Transverse colon (tissue), 4 donors: ENCODE measurements around the gene PPM1H. TPM values are rescaled to one million over a fixed set of nuclear protein-coding genes. Genes with fewer than 3 reads are reported as not detected.

Source experiments
- DNase-seq: peaks from one replicate; pipeline ENCODE4 v3.0.0-alpha.2; 2019
- H3K27ac ChIP-seq, 4 donors: fragments of 200-600 bp; sonication (generic); 2 replicates each; pipeline ENCODE4 v1.5.1; 2016 to 2018; ENCODE audit warnings: inconsistent platforms in 4 of 4
- H3K27me3 ChIP-seq: fragments of 200-600 bp; sonication (generic); 2 replicates; pipeline ENCODE4 v1.5.1; 2017; ENCODE audit warnings: inconsistent platforms
- H3K36me3 ChIP-seq, 4 donors: fragments of 200-600 bp; sonication (generic); 2 replicates each; pipeline ENCODE4 v1.5.1; 2017 to 2019; ENCODE audit warnings: inconsistent platforms in 4 of 4
- H3K4me1 ChIP-seq, 4 donors: fragments of 200-600 bp; sonication (generic); 2 replicates each; pipeline ENCODE4 v1.5.1; 2017 to 2020; ENCODE audit warnings: inconsistent platforms in 4 of 4
- H3K4me3 ChIP-seq, 4 donors: fragments of 200-600 bp; sonication (generic); 1 replicate in 1 of 4; 2 replicates in 3 of 4; pipeline versions ENCODE4 v1.5.1 to v1.6.1; 2017 to 2019; ENCODE audit warnings: inconsistent platforms in 4 of 4
- H3K9me3 ChIP-seq, 2 donors: fragments of 200-600 bp; sonication (generic); 2 replicates each; pipeline ENCODE4 v1.5.1; 2017 to 2019; ENCODE audit warnings: inconsistent platforms in 2 of 2
- CTCF ChIP-seq, 5 experiments: fragments of 200-600 bp in 3 of 5; fragments of 450-650 bp in 2 of 5; sonication (generic) in 3 of 5; IDR thresholded peaks; 1 replicate in 2 of 5; 2 replicates in 3 of 5; pipeline ENCODE4 v1.5.1; 2016 to 2017; ENCODE audit warnings: antibody characterized with exemption in 5 of 5, inconsistent platforms in 3 of 5, mild to moderate bottlenecking in 2 of 5, moderate library complexity in 1 of 5
- EP300 ChIP-seq: sonication (generic); formaldehyde crosslinking; IDR thresholded peaks from one replicate; pipeline ENCODE4 v1.6.1; 2017; ENCODE audit warnings: antibody characterized with exemption, low read depth
- POLR2A ChIP-seq: fragments of 450-650 bp; IDR thresholded peaks from one replicate; pipeline ENCODE4 v1.6.1; 2016; ENCODE audit warnings: antibody characterized with exemption, mild to moderate bottlenecking, moderate library complexity
- POLR2AphosphoS5 ChIP-seq, 3 donors: sonication (generic); formaldehyde crosslinking; IDR thresholded peaks; one replicate each; pipeline ENCODE4 v1.6.1; 2016; ENCODE audit warnings: antibody characterized with exemption in 3 of 3
- WGBS, 2 donors: methylation state at CpG; one replicate each; pipeline ENCODE4 v1.1.5; 2018; ENCODE audit warnings: low coverage in 1 of 2; 5-methylcytosine and 5-hydroxymethylcytosine counted together
- in situ Hi-C, 4 donors: fragments of 200-750 bp; cut with MboI; loops; one replicate each; pipeline versions ENCODE4 v1.15.0 to v1.15.1; 2017; ENCODE audit warnings: low sequenced_read_pairs in 3 of 4, low pct_ligation_motif_present in 1 of 4, low pct_unique_long_range_greater_than_20kb in 1 of 4
- intact Hi-C: fragments of 100-400 bp; cut with DNase I; formaldehyde crosslinking; loops from one replicate; pipeline ENCODE4 v1.15.1; 2023; ENCODE audit warnings: low total_unique reads
- total RNA-seq, 4 donors: library from RNA; depleted of rRNA; stranded (reverse); fragments of >200 nt; gene quantifications; one replicate each; pipeline ENCODE4 v1.1.0, GENCODE V29; 2016

PPM1H gene
- total RNA-seq, 4 donors from 2014 or later = 0.37 to 3.2 (median 2.8) TPM

- Histone ChIP-seq H3K4me1 (peaks cover 0 to 18% (median 13%) of the 10 kb centered on the region in 4 donors), H3K4me3 (peak overlapping the region; percentile 43 to 59 (median 48)), H3K27me3 (peaks cover 17% of the 10 kb centered on the region), H3K36me3 (no peaks in the 10 kb centered on the region), H3K27ac (peak overlapping the region; percentile 44 to 73 (median 58)), H3K9me3 (no peaks in the 10 kb centered on the region)
- intact Hi-C loops = no loop called here
- TF ChIP-seq CTCF (IDR thresholded peaks at IDR 0.05) = no peak
- TF ChIP-seq EP300 = no peak
- no peak for TF ChIP-seq POLR2AphosphoS5 (IDR thresholded peaks at IDR 0.05)
- no peak for TF ChIP-seq POLR2A
- in situ Hi-C loops = no loop called here
- WGBS, 2 donors = 0 to 7% methylated on average over 1 to 13 of the region's 22 CpGs
- DNase-seq = peak; percentile 35
These were observed 302.5 kb downstream of the PPM1H start for GRCh38 chr12:62632411-62632918.

- 4 to 31% methylated on average over 2 to 49 of the region's 58 CpGs for WGBS, 2 donors
- Histone ChIP-seq H3K4me3 (peak overlapping the region; percentile 43 to 59 (median 48)), H3K27me3 (peaks cover 17% of the 10 kb centered on the region), H3K27ac (peak overlapping the region; percentile 44 to 73 (median 58)), H3K4me1 (peaks cover 0 to 18% (median 13%) of the 10 kb centered on the region in 4 donors), H3K36me3 (no peaks in the 10 kb centered on the region), H3K9me3 (no peaks in the 10 kb centered on the region)
- in situ Hi-C loops (no loop called here), intact Hi-C loops (no loop called here)
- peak; percentile 61 for DNase-seq
- TF ChIP-seq CTCF (IDR thresholded peaks at IDR 0.05) (peak; percentile 8 to 37 (median 26)), EP300 (no peak), POLR2AphosphoS5 (IDR thresholded peaks at IDR 0.05) (no peak), POLR2A (no peak)
These were observed 303.2 kb downstream of the PPM1H start for GRCh38 chr12:62631471-62632410.

GRCh38 chr12:62629971-62630739, 304.8 kb downstream of the PPM1H start:
- H3K27me3 ChIP-seq = peaks cover 17% of the 10 kb centered on the region
- WGBS, 2 donors = 92 to 100% methylated on average over 3 to 5 of the region's 5 CpGs

More at GRCh38 chr12:62629971-62630739, 304.8 kb downstream of the PPM1H start:
- Histone ChIP-seq H3K4me3 (no peak overlapping the region), H3K36me3 (no peaks in the 10 kb centered on the region), H3K9me3 (no peaks in the 10 kb centered on the region), H3K27ac (no peak overlapping the region), H3K4me1 (peaks cover 0 to 18% (median 13%) of the 10 kb centered on the region in 4 donors)
- intact Hi-C loops = no loop called here
- TF ChIP-seq CTCF (IDR thresholded peaks at IDR 0.05) = no peak
- no peak for TF ChIP-seq POLR2AphosphoS5 (IDR thresholded peaks at IDR 0.05)
- TF ChIP-seq POLR2A = no peak
- TF ChIP-seq EP300 = no peak
- DNase-seq = no peak
- in situ Hi-C loops = no loop called here
